GM18502 (cell line): ENCODE data around the gene SECISBP2.

Source experiments
- ATAC-seq: cut with Tn5 transposase; IDR thresholded peaks from one replicate; pipeline ENCODE4 v1.9.1; 2021; ENCODE audit warnings: mild to moderate bottlenecking; ENCODE audit not compliant: unreplicated experiment, poor library complexity

Gene SECISBP2

DNA sequence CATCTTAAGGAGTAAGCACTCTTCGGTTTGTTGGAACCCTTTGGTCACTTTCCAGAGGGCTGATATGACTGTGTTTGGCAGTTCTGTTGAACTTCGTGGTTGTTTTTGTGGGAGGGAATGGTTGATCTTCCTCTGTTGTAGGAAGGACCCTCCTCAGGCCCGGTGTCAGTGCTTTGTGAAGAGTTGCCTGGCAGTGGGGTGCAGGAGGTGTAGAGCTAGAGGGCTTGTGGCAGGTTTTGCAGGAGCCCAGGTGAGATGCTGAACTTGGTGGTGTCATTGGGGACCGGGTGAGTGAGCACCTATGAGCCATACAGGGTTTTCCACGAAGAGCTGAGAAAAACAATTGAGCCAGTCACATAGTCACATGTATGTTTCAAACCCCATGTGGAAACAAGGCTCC lies 27.2 kb downstream of the SECISBP2 start:
- ATAC-seq: no peak

DNA sequence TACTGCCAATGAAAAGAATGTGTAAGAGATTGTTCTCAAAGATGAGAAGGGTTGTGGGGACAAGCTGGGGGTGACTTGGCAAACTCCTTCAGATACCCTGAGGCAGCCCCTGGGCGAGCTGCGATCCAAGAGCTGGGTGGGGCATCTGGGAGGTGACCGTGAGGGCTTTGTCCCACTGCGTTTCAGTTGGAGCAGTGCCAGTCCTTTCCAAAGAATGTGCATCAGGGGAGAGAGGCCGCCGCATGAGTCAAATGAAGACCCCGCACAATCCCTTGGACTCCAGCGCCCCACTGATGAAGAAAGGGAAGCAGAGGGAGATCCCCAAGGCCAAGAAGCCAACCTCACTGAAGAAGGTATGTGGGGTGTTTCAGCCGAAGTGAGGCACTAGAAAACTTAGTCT lies 28.4 kb downstream of the SECISBP2 start:
- no peak for ATAC-seq

GRCh38 chr9:89347651-89348050 lies 29.4 kb downstream of the SECISBP2 start:
- ATAC-seq: no peak

DNA sequence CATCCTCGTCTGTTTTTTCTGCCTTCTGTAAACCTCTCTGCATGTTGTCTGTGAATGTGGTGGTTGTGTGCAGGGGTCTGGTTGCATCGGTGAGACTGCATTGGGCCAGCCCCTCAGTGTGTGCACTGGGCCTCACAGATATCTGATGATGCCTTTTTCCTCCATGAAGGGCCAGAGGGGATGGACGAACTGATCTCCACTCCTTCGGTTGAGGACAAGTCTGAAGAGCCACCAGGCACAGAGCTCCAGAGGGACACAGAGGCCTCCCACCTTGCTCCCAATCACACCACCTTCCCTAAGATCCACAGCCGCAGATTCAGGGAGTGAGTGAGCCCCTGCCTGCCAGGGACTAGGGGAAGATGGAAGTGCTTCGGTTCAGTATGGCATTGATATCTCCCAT lies 31.3 kb downstream of the SECISBP2 start:
- no peak for ATAC-seq

GRCh38 chr9:89350988-89351557 lies 32.8 kb downstream of the SECISBP2 start:
- no peak for ATAC-seq

- no peak for ATAC-seq
Observed at GRCh38 chr9:89351584-89352300, 33.4 kb downstream of the SECISBP2 start.

DNA sequence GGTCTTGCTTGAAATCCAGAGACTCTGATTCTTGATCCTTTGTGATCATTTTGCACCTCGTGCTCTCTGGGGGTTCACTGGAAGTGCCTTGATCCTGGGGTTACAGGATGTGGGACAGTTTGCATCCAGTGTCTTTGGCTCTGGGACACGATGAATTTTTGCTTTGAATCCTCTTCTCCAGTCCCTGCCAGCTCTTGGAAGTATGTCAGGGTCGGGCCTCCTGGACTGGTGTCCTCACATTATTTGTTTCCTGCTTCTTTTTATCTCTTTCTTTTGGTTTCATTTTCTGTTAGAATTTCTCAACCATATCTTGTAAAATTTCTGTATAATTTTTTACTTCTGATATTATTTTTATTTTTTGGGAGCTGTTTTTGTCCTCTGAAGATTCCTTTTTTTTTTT lies 34.2 kb downstream of the SECISBP2 start:
- ATAC-seq: no peak

DNA sequence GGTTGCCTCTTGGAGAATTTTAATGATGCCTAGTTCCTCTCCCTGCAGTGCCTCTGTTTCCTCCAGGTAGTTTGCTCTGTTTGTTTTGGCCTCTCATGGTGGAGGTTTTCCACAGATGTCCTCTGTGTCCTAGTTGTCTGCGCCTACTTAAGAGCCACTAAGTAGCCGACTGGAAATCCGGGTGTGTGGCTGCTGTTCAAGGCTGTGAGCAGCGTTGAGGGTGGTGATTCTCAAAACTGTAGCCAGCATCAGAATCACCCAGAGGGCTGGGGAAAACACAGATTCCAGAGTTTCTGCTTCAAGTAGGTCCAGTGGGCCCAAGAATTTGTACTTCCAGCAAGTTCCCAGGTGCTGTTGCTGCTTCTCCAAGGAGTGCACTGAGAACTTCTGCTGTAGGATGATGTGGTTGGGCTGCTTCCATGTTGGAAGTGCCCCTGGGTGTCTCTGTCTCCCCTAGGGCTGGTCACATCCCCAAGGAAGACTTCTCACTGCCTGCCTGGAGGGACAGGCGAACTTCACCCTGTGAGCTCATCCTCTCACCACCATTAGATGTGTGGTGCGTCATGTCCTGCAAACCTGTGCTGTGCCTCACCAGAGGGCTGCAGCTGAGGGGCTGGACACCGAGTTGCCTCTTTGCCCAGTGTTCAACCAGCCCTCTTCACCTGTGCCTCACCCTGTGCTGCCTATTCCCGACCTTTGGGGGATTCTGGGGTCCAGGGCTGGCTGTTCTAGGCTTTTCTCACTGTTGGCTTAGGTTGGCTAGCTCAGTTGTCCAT lies 34.8 kb downstream of the SECISBP2 start:
- no peak for ATAC-seq

DNA sequence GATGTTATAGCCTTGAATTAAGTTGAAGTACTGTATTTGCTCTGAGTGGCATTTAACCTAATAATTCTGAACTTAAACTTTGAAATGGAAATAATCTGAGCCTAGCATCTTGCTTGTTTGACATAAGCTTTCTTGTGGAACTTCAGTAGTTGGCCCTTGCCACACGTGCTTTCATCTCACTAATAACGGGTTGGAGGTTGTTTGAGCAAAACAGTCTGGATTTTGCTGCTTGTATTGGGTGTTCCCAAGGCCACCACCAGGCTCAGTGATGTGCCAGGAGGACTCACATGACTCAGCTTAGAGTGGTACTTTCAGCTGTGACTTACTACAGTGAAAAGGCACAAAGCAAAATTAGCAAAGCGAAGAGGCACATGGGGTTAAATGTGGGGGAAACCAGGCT lies 35.7 kb downstream of the SECISBP2 start:
- no peak for ATAC-seq

- no peak for ATAC-seq
Observed at GRCh38 chr9:89354471-89354870, 36.2 kb downstream of the SECISBP2 start.

- no peak for ATAC-seq
Observed at GRCh38 chr9:89356782-89357181, 38.5 kb downstream of the SECISBP2 start.

GRCh38 chr9:89357331-89358197 lies 39.3 kb downstream of the SECISBP2 start:
- ATAC-seq: no peak

DNA sequence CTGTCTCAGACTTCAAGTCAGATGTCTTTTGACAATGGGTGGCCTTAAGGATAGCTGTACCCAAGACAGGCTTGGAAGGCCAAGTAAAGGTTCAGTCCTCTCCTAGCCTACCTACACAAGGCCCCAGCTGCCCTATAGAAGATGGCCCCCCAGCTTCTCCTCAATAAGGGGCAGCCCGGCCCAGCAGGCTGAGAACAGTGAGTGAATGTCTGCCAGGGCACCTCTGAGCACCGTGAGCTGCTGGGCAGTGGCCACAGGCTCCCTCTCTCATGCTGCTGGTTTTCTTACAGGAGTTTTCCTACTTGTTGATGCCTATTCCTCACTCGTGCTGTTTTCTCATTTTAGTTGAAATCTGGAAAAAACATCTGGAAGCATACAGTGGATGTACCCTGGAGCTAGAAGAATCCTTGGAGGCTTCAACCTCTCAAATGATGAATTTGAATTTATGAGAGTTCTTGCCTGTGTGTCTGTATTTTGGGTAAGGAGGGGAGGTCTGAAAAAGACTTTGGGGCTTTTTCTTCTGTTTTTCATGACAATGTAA lies 40.1 kb downstream of the SECISBP2 start:
- no peak for ATAC-seq

DNA sequence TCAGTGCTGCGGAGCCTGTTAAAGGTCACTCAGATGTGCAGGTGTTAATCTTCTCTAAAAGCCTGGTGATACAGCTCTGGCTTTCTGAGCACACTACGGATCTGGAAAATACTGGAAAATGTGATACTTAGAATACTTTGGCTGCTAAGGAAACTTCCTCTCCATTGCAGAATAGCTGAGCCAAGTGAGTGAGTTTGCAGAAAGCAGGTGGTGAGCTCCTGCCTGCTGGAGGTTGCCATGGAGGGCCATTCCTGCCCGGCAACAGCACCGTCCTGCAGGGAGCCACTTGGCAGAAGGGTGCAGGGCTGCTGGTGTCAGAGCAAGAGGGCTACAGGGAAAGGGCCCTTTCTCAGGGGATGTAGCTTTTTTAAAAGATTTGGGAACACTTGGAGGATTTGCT lies 40.7 kb downstream of the SECISBP2 start:
- ATAC-seq: no peak

GRCh38 chr9:89359751-89360261 lies 41.5 kb downstream of the SECISBP2 start:
- no peak for ATAC-seq

GRCh38 chr9:89360465-89360864 lies 42.2 kb downstream of the SECISBP2 start:
- no peak for ATAC-seq

DNA sequence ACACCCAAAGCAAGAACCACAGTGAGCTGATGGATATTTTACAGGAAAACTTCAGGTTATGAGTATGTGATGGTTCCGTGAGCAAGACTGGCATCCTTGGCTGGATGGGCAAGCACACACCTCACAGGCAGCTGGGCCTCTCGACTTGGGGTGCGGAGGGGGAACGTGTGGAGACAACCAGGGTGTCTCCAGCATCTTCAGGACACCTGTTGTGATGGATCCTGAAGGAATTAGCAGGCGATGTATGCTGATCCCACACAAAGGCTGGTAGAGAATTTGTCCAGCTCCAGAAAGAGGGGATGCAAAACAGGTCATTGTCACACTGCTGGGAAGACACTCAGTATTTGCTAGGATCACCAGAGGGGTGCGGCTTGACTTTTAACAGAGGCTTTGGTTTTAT lies 42.7 kb downstream of the SECISBP2 start:
- ATAC-seq: no peak

GRCh38 chr9:89361816-89362646 lies 43.7 kb downstream of the SECISBP2 start:
- no peak for ATAC-seq

GRCh38 chr9:89362647-89363310 lies 44.5 kb downstream of the SECISBP2 start:
- no peak for ATAC-seq
